Thoracic aorta (tissue), 2 donors: ENCODE data around the gene SSMEM1. TPM values are rescaled to one million over a fixed set of nuclear protein-coding genes. Genes with fewer than 3 reads are reported as not detected.
A peak's percentile ranks its signal among the peaks of the same experiment; 100 is the strongest.

Experiments
- ATAC-seq: fragments of 150-250 bp; one replicate; pipeline ENCODE4 v1.8.0; 2017; ENCODE audit warnings: low read depth; ENCODE audit not compliant: insufficient number of reproducible peaks, low FRiP score
- DNase-seq: peaks from one replicate; pipeline ENCODE4 v3.0.0-alpha.2; 2020; ENCODE audit warnings: low spot score
- H3K27ac ChIP-seq, 2 donors: fragments of 200-600 bp; sonication (generic); 1 replicate in 1 of 2; 2 replicates in 1 of 2; pipeline ENCODE4 v1.5.1; 2016; ENCODE audit warnings: mild to moderate bottlenecking in 2 of 2, moderate library complexity in 2 of 2
- H3K27me3 ChIP-seq: fragments of 200-600 bp; sonication (generic); replicated peaks from 2 replicates; pipeline ENCODE4 v1.6.0; 2016; ENCODE audit warnings: mild to moderate bottlenecking; ENCODE audit not compliant: insufficient read depth
- H3K36me3 ChIP-seq: fragments of 200-600 bp; sonication (generic); one replicate; pipeline ENCODE4 v1.5.1; 2016
- H3K4me1 ChIP-seq, 2 donors: fragments of 200-600 bp; sonication (generic); 1 replicate in 1 of 2; 2 replicates in 1 of 2; pipeline versions ENCODE4 v1.5.1 to v1.6.0; 2016; ENCODE audit warnings: low read depth in 2 of 2, mild to moderate bottlenecking in 1 of 2; ENCODE audit not compliant: control insufficient read depth in 1 of 2
- H3K4me3 ChIP-seq: fragments of 200-600 bp; sonication (generic); 2 replicates; pipeline ENCODE4 v1.5.1; 2016; ENCODE audit warnings: mild to moderate bottlenecking
- H3K9me3 ChIP-seq: fragments of 200-600 bp; sonication (generic); 2 replicates; pipeline ENCODE4 v1.5.1; 2016
- CTCF ChIP-seq: fragments of 200-600 bp; sonication (generic); IDR thresholded peaks from one replicate; pipeline ENCODE4 v1.5.1; 2019; ENCODE audit warnings: antibody characterized with exemption
- total RNA-seq, 2 donors: library from RNA; depleted of rRNA; stranded (reverse); fragments of >200 nt; gene quantifications; one replicate each; pipeline versions ENCODE4 v1.1.0 to v1.2.3, GENCODE V29; 2016

The SSMEM1 gene
- total RNA-seq, 2 donors from 2014 or later, result not detected

- DNase-seq (no peak), ATAC-seq (no peak)
- Histone ChIP-seq H3K36me3 (peaks cover 15% of the 10 kb centered on the region), H3K27me3 (no peaks in the 10 kb centered on the region), H3K9me3 (no peaks in the 10 kb centered on the region), H3K27ac (no peak overlapping the region), H3K4me3 (no peak overlapping the region), H3K4me1 (no peaks in the 10 kb centered on the region)
- TF ChIP-seq CTCF, result no peak
Observed at GRCh38 chr7:130197094-130197493, 10.6 kb upstream of the SSMEM1 start.

GRCh38 chr7:130201796-130202195, 5.9 kb upstream of the SSMEM1 start:
- H3K4me1 ChIP-seq, result peaks cover 0 to 9% of the 10 kb centered on the region in 2 donors
- DNase-seq, result no peak
- no peak for ATAC-seq
- H3K9me3 ChIP-seq, result no peaks in the 10 kb centered on the region
- H3K36me3 ChIP-seq, result peaks cover 12% of the 10 kb centered on the region
- no peak overlapping the region for H3K27ac ChIP-seq
- no peak overlapping the region for H3K4me3 ChIP-seq
- H3K27me3 ChIP-seq, result no peaks in the 10 kb centered on the region
- no peak for TF ChIP-seq CTCF

GRCh38 chr7:130205084-130205947, 2.3 kb upstream of the SSMEM1 start, which contains the start of gene TMEM209:
TMEM209 (minus strand) TSS chr7:130205406; CDS start chr7:130205375, 31 bp downstream.
- peak within 1 kb of the TSS; percentile 84 to 91 for H3K27ac ChIP-seq
- ATAC-seq, result peak; percentile 92
- DNase-seq, result peak; percentile 79
- TF ChIP-seq CTCF, result no peak
- H3K36me3 ChIP-seq, result peaks cover 6% of the 10 kb centered on the region
- peak within 1 kb of the TSS; percentile 90 for H3K4me3 ChIP-seq
- no peaks in the 10 kb centered on the region for H3K27me3 ChIP-seq
- H3K4me1 ChIP-seq, result peaks cover 0 to 9% of the 10 kb centered on the region in 2 donors
- no peaks in the 10 kb centered on the region for H3K9me3 ChIP-seq

GRCh38 chr7:130207033-130207432, 627 bp upstream of the SSMEM1 start:
- H3K27me3 ChIP-seq, result no peaks in the 10 kb centered on the region
- no peaks in the 10 kb centered on the region for H3K9me3 ChIP-seq
- no peak for TF ChIP-seq CTCF
- H3K4me3 ChIP-seq, result no peak overlapping the region
- ATAC-seq (no peak), DNase-seq (no peak)
- no peak overlapping the region for H3K27ac ChIP-seq
- no peaks in the 10 kb centered on the region for H3K36me3 ChIP-seq
- peaks cover 0 to 9% of the 10 kb centered on the region in 2 donors for H3K4me1 ChIP-seq

GRCh38 chr7:130208516-130208915, 856 bp downstream of the SSMEM1 start:
- peaks cover 0 to 9% of the 10 kb centered on the region in 2 donors for H3K4me1 ChIP-seq
- H3K9me3 ChIP-seq, result no peaks in the 10 kb centered on the region
- H3K27me3 ChIP-seq, result no peaks in the 10 kb centered on the region
- H3K4me3 ChIP-seq, result no peak overlapping the region
- ATAC-seq (no peak), DNase-seq (no peak)
- no peaks in the 10 kb centered on the region for H3K36me3 ChIP-seq
- no peak for TF ChIP-seq CTCF
- H3K27ac ChIP-seq, result no peak overlapping the region
